ENCODE data around the gene MYH11.

- TF ChIP-seq L3MBTL2 (conservative IDR thresholded peaks at IDR 0.05) = no peak
- TF ChIP-seq NFRKB (IDR thresholded peaks at IDR 0.05) = no peak
- TF ChIP-seq SP1 (IDR thresholded peaks at IDR 0.05) = no peak
Observed at GRCh38 chr16:15865742-15866141, 8.9 kb upstream of the MYH11 start.

Measured in HEK293T (cell line).